ENCODE results near the gene P3H2. TPM values are rescaled to one million over a fixed set of nuclear protein-coding genes. Genes with fewer than 3 reads are reported as not detected.
A peak's percentile ranks its signal among the peaks of the same experiment; 100 is the strongest.

P3H2 gene
- total RNA-seq, 3 donors from 2014 or later: 16.1 to 51.1 (median 44.1) TPM

GRCh38 chr3:190116551-190117067 is 4.1 kb downstream of the P3H2 start:
- Histone ChIP-seq H3K4me3 (no peak overlapping the region), H3K36me3 (ENCODE audit: low read depth) (no peaks in the 10 kb centered on the region), H3K9me3 (no peaks in the 10 kb centered on the region), H3K4me1 (ENCODE audit: low read depth) (peaks cover 6% of the 10 kb centered on the region)
- intact Hi-C loops (cut with DNase I, micrococcal nuclease): no loop called here
- no peak for TF ChIP-seq CTCF (IDR thresholded peaks at IDR 0.05)
- ATAC-seq (peak; percentile 14), DNase-seq (no peak)

GRCh38 chr3:190110826-190111225 is 9.9 kb downstream of the P3H2 start:
- H3K9me3 ChIP-seq: no peaks in the 10 kb centered on the region
- ATAC-seq (no peak), DNase-seq (no peak)
- no peak overlapping the region for H3K4me3 ChIP-seq
- no peak for TF ChIP-seq CTCF (IDR thresholded peaks at IDR 0.05)
- no peaks in the 10 kb centered on the region for H3K4me1 ChIP-seq (ENCODE audit: low read depth)
- intact Hi-C loops (cut with DNase I, micrococcal nuclease): no loop called here
- no peaks in the 10 kb centered on the region for H3K36me3 ChIP-seq (ENCODE audit: low read depth)

- H3K4me3 ChIP-seq: no peak overlapping the region
- ATAC-seq (no peak), DNase-seq (no peak)
- H3K36me3 ChIP-seq (ENCODE audit: low read depth): no peaks in the 10 kb centered on the region
- TF ChIP-seq CTCF (IDR thresholded peaks at IDR 0.05): no peak
- H3K4me1 ChIP-seq (ENCODE audit: low read depth): no peaks in the 10 kb centered on the region
- intact Hi-C loops (cut with DNase I, micrococcal nuclease): no loop called here
- no peaks in the 10 kb centered on the region for H3K9me3 ChIP-seq
These were observed 11.3 kb downstream of the P3H2 start for GRCh38 chr3:190109441-190109840.

GRCh38 chr3:190108804-190109203 is 11.9 kb downstream of the P3H2 start:
- TF ChIP-seq CTCF (IDR thresholded peaks at IDR 0.05): no peak
- intact Hi-C loops (cut with DNase I, micrococcal nuclease): no loop called here
- no peak overlapping the region for H3K4me3 ChIP-seq
- ATAC-seq (no peak), DNase-seq (no peak)
- H3K36me3 ChIP-seq (ENCODE audit: low read depth): no peaks in the 10 kb centered on the region
- H3K4me1 ChIP-seq (ENCODE audit: low read depth): no peaks in the 10 kb centered on the region
- H3K9me3 ChIP-seq: no peaks in the 10 kb centered on the region

GRCh38 chr3:190105876-190106275 is 14.8 kb downstream of the P3H2 start:
- no peaks in the 10 kb centered on the region for H3K4me1 ChIP-seq (ENCODE audit: low read depth)
- ATAC-seq: no peak
- no peak overlapping the region for H3K4me3 ChIP-seq
- intact Hi-C loops (cut with DNase I, micrococcal nuclease): no loop called here
- TF ChIP-seq CTCF (IDR thresholded peaks at IDR 0.05): no peak
- no peak for DNase-seq
- no peaks in the 10 kb centered on the region for H3K9me3 ChIP-seq
- H3K36me3 ChIP-seq (ENCODE audit: low read depth): no peaks in the 10 kb centered on the region
